HG03139 (cell line): ENCODE results near the gene CTNND1.
"Not testable (repeated sequence)": the region's sequence is repeated elsewhere in the genome, so short reads cannot be mapped to it uniquely, and the experiment has no call there.

Source experiments
- ATAC-seq: cut with Tn5 transposase; IDR thresholded peaks from one replicate; pipeline ENCODE4 v1.9.1; 2021; ENCODE audit not compliant: unreplicated experiment

Gene CTNND1

GRCh38 chr11:57761301-57762234, at the start of gene CTNND1:
Gene CTNND1, plus strand, starts transcription at chr11:57761802. Its CDS starts 29,677 bp downstream, at chr11:57791479.
- ATAC-seq: peak; percentile 95

- ATAC-seq: peak; percentile 91
These were observed 49.1 kb upstream of the CTNND1 start, which contains the start of gene TMX2 for GRCh38 chr11:57712256-57713150. Gene TMX2, plus strand, starts transcription at chr11:57712593. Its CDS starts 26 bp downstream, at chr11:57712619.

- ATAC-seq: no peak
These were observed 47.8 kb upstream of the CTNND1 start for GRCh38 chr11:57713835-57714234.

GRCh38 chr11:57716726-57717125, 44.9 kb upstream of the CTNND1 start:
- ATAC-seq: not testable (repeated sequence)

DNA sequence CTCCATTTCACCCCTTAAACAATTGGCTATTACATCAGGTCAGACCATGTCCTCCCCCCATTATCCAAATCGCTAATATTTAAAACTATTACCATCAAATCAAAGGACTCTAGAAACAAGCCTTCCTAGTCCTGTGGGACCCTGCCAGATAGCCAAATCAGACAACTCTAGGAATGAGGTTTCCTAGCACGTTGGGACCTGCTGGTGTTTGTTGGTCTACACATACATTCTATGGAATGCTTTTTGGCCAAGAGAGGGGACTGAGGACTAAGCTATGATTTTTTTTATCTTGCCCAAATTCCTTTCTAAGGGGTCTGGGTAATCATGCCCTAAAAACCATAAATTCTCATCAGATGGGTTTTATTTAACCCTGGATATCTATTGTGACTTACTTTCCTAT, 34.4 kb upstream of the CTNND1 start:
- ATAC-seq: no peak

- ATAC-seq: no peak
These were observed 32.8 kb upstream of the CTNND1 start for GRCh38 chr11:57728829-57729228.

- ATAC-seq: no peak
These were observed 32.1 kb upstream of the CTNND1 start for GRCh38 chr11:57729479-57729878.

- ATAC-seq: no peak
These were observed 28.9 kb upstream of the CTNND1 start for GRCh38 chr11:57732661-57733060.

DNA sequence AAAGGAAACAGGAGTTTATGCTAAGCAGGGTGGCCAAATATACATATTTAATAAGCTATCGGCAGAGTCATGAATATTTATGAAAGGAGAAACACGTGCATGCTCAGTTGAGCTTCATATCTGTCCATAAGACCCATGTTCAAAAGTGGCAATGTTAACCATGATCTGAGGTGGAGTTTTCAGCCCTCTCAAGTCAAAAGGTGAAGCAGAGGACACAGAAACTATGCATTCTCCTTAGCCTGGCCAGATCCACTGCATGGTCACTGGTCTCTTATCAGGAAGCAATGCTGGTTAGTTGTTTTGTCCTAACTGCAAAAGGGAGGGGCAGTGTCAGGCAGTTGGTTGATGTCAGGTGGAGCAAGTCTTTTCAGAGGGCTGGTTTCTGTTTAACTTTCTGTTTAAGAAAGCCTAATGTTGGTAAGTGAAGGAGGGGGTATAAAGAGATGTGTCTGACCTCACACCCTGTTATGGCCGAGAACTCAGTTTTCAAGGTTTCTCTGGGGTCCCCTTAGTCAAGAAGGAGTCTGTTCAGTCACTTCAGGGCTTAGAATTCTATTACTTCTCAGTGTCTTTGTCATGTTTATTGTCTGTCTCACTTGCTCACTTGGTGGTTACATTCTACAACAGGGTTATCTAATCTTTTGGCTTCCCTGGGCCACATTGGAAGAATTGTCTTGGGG, 25.8 kb upstream of the CTNND1 start:
- ATAC-seq: no peak

DNA sequence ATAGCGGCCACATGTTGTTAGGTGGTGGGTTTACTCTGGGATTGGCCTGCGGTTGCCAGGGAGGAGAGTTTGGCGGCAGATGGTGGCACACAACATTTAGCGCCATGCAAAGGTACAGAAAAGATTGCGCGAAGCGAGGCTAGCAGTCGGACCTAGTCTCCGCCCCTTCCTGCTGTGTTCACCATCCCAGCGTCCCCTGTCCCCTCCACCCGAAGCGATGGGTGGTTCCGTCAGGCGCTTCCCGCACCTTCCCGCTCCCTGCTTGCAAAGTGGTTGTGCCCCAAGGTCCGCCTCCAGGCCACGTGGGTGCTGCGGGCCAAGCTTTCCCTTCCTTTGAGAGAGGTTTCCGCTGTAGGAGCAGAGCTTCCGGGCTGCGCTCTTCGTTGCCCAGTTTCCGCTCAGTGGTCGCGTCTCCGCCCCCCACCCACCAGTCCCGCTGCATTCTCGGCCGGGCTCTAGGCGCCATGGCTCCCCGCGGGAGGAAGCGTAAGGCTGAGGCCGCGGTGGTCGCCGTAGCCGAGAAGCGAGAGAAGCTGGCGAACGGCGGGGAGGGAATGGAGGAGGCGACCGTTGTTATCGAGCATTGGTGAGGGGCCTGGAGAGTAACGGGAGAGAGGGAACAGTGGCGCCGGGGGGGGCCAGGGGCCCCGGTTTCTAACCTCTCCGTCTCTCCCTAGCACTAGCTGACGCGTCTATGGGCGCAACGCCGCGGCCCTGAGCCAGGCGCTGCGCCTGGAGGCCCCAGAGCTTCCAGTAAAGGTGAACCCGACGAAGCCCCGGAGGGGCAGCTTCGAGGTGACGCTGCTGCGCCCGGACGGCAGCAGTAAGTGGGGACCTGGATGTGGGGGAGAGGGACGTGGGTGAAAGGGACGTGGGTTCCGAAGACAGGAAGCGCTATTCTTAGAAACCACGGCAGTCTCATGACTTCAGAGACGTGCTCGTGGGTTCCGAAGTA, 20.2 kb upstream of the CTNND1 start, which contains the start of gene SELENOH:
Gene SELENOH, plus strand, starts transcription at position 360 of the 955 bp plus-strand sequence. Its CDS starts 105 bp downstream, at position 465.
- peak; percentile 90 for ATAC-seq

DNA sequence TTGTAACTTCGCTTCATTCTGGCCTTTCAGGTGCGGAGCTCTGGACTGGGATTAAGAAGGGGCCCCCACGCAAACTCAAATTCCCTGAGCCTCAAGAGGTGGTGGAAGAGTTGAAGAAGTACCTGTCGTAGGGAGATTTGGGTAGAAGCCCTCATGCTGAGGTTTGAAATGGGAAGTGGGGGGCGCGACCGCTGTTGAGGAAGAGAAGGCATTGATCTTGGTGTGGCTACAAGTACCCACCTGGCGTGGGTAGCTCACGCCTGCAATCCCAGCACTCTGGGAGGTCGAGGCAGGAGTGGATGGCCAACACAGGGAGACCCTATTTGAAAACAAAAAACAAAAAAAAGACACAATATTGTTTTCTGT, 19.5 kb upstream of the CTNND1 start:
- ATAC-seq: no peak

DNA sequence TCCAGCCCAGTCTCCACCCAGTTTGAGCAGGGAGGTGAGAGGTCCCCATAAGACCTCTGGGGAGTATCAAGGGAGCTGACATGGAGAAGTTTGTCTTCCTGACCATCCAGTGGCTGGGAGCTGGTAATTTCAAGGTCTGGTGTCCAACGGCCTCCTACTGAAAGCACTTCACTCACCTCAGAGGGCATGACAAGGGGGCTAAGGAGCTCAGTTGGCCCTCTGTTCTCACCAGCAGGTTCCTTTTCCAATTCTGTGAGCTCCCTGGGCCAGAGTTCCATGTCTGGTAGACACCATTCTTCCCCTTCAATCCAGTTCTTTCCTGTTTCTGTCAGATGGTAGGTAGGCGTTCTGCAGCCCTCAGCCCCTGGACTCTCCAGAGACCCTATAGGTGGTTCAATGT, 17.2 kb upstream of the CTNND1 start:
- ATAC-seq: no peak

GRCh38 chr11:57745206-57745605, 16.4 kb upstream of the CTNND1 start:
- no peak for ATAC-seq

DNA sequence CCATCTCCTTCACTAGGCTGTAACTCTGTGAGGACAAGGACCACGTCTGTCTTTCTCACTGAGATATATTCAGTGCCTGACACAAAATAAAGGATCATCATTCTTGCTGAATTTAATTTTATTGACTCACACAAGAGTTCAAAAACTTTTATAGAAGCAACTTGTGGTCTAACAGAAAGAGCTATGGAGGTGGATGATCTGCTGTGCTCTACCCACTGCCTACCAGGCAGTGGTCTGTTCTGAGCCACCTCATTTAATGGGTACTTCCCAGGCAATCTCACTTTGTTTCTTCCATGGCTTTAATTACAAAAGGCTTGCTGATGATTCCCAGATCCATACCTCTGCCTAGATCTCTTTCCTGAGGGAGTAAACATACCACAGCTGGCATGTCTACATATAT, 14.7 kb upstream of the CTNND1 start:
- no peak for ATAC-seq

GRCh38 chr11:57751176-57751575, 10.4 kb upstream of the CTNND1 start:
- ATAC-seq: no peak

- no peak for ATAC-seq
These were observed 9.8 kb upstream of the CTNND1 start, which contains the start of gene BTBD18 for GRCh38 chr11:57751676-57752253. Gene BTBD18, minus strand, starts transcription at chr11:57751819. Its CDS starts 631 bp downstream, at chr11:57751188.

DNA sequence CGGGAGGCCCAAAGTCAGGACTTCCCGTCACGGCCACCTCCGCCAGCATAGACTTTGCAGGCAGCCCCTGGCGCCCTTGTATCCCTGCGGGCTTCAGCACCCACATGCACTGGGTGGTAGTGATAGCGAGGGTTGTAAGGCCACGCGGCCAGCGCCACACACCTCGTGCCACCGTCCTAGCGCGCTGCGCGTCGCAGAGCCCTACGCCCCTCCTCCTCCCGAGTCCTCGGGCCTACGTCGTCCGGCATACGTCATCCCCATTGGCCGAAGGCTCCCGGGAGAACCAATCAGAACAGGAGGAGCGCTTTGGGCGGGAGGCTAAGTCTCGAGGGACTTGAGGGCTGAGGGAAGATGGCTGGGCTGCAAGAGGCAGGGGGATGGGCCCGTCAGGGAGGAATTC, 8.6 kb upstream of the CTNND1 start:
- ATAC-seq: no peak

- ATAC-seq: no peak
These were observed 3.4 kb upstream of the CTNND1 start for GRCh38 chr11:57758174-57758573.

DNA sequence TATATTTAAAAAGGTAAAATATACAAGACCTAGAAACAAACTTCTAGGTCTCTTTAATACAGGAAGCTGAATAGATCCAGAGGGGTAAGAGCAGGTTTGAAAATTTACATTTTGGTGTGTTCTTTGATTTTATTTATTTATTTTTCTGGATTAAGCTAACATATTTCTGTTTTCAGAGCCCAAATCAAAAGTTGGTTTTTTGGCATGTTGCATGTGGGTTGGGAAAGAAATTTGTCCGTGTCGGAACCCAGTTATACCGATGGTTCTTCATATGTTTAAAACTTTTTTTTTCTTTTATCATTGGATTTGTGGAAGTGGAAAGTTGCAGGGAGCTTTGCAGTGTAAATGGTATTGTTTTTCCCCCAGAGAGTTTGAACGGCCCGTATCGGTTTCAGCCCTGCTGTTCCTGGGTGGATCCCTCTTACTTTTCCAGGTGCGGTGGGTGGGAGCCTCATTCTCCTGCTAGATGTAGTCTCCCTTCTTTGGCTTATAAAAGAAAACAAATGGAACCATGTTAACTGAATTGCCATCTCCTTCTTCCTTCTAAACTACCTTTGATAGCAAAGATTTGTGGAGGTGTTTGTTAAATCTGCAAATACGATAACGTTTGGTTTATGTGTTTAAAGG, 746 bp downstream of the CTNND1 start:
- ATAC-seq: no peak
